Activated T-helper 1 cell treated with Interleukin-2 at 50 U/mL for 16 hours (primary cell): Measurements from ENCODE around the gene TBCB.
"Not testable (repeated sequence)": the region's sequence is repeated elsewhere in the genome, so short reads cannot be mapped to it uniquely, and the experiment has no call there.

Experiments
- DNase-seq: peaks from one replicate; pipeline ENCODE4 v3.0.0-alpha.2; 2020; ENCODE audit warnings: low read depth

TBCB gene

DNA sequence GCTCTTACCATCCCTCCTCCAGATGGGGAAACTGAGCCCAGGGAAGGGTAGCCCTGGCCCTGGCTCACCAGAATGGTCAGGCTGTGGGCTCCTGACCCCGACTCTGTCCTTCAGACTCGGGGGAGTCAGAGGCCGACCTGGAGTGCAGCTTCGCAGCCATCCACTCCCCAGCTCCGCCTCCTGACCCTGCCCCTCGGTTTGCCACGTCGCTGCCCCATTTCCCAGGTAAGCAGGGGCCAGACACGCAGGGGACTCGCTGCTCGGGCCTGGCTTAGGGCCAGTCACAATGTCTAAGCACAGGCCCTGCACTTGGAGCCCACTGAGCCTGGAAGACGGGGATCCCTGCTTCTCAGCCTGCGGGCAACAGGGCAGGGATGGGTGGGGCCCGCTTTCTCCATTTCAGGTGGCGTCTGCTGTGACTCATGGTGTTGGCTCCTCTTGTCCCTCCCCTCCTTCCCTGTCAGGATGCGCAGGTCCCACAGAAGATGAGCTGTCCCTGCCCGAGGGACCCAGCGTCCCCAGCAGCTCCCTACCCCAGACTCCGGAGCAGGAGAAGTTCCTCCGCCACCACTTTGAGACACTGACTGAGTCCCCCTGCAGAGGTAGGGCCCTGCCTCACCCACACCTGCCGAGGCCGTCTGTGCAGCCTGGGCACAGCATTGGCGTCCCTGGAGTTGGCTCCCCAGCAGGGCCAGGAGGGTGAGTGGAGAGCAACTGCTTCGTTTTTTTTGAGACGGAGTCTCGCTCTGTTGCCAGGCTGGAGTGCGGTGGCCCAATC lies 13.5 kb upstream of the TBCB start:
- no peak for DNase-seq

DNA sequence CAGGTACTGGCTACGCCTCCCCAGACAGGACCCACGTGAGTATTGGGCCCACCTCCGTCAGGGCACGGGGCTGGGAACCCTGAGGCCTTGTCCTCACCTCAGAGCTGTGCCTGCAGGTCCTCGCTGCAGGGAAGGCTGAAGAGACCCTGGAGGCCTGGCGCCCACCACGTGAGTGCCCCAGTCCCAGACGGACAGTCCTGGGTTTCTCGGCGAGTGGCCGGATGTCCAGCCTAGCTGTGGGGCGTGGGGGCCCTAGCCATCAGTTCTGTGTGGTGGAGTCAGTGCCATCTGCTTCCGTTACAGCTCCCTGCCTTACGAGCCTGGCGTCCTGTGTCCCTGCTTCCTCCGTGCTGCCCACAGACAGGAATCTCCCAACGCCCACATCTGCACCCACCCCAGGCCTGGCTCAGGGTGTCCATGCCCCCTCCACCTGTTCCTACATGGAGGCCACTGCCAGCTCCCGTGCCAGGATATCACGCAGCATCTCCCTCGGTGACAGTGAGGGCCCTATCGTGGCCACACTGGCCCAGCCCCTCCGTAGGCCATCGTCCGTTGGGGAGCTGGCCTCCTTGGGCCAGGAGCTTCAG lies 12.1 kb upstream of the TBCB start:
- DNase-seq: no peak

DNA sequence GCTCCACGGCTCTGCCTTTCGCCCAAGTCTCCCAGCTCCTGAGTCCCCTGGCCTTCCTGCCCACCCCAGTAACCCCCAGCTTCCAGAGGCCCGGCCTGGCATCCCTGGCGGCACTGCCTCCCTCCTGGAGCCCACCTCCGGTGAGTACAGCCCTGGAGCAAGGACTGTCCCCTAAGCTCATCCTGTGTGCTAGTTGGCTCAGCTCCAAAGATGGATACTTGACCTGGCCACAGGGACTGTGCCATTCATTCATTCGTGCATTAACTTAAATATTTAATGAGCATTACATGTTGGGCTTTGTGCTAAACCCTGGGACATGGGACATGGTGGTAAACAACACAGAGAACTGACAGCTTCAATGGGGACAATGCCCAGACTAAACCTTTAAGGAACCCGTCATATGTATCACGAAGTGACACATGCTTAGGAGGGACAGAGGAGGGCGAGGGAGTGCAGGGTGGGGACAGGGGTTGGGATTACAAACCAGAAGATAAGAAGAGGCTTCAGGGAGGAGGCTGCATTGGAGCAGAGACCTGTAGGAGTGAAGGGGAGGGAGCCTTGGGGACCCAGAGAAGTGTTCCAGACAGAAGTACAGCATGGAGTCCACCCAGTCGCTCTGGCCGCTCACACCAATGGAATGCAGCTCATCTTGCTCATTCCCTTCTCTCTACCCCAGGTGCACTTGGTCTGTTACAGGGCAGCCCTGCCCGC lies 11.3 kb upstream of the TBCB start:
- no peak for DNase-seq

DNA sequence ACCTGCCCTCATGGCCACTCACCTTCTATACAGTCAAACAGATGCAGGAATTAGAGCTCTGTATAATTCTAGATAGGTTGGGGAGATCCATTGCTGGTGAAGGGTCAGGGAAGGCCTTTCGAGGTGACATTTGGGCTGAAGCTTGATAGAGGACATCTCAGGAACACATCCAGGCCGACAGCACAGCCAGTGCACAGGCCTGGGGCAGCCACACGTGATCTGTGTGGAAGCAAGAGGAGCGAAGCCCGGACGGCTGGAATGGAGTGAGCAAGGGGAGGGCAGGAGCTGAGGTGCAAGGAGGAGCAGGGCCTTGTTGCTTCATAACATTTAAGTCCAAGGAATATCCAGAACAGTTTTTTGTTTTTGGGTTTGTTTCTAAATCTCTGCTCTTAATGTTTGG lies 8.8 kb upstream of the TBCB start:
- no peak for DNase-seq

DNA sequence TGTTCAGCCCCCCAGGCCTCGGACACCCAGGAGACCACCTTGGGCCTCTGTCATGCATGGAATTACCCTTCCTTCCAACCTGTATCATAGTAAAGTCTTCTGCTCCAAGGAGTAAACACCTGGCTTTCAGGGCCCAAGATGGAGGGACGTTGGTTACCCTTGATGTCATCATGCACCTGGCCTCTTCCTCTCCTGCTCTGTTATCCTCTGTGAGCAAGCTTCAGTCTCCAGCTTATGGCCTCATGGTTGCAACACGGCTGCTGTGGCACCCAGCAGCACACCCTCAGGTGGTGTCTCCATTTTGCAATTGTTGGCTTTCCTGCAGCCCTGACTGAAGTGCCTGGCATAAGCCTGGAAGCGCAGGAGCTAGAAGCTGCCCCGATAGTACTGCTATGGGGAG lies 8.3 kb upstream of the TBCB start:
- DNase-seq: no peak

DNA sequence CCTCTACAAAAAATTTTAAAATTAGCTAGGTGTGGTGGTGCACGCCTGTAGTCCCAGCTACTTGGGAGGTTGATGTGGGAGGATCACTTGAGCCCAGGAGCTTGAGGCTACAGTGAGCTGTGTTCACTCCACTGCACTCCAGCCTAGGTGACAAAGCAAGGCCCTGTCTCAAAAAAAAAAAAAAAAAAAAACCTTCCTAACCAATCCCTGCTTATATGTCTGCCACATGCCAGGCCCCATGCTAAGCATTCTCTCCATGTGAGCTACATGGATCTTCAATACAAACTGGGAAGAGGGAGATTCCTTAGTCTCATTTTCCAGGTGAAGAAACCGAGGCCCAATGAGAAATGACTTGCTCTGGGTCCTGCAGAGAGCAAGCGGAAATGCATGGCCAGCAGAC lies 6.6 kb upstream of the TBCB start:
- no peak for DNase-seq

DNA sequence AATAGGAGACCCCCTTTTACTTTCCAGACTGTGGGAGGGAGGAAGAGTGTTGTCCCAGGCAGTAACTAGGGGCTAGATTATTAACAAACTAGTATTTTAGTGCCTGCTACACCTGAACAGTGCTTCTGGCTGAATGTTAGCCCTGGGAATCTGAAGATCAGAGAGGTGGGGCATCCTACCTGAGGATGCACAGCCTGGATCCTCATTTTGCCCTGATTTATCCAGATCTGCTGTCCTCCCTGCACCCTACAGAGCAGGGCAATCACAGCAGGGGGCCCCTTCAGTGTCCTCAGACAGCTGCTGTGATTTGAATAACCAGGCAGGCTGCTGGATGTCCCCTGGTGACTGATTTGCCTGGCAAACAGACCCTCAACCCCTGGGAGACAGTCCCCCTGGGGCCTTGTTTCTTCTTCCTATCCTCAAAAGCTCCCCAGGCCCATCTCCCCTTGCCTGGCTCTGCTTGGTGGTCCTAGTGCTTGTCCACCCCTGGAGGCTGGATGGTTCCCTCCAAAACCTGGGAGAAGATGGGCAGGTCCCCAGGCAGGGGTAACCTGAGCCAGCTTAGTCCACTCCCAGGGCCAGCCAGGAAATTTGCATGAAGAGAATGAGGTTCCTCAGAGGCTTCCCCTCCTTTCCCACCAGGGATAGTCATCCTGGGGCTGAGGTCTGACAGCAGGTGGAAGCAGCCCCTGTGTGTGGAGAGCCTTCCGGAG lies 4.6 kb upstream of the TBCB start, which contains the start of gene OVOL3:
Gene OVOL3 (plus strand): TSS at position 657 of the 713 bp plus-strand sequence. CDS start 60 bp downstream, outside the sequence.
- no peak for DNase-seq

DNA sequence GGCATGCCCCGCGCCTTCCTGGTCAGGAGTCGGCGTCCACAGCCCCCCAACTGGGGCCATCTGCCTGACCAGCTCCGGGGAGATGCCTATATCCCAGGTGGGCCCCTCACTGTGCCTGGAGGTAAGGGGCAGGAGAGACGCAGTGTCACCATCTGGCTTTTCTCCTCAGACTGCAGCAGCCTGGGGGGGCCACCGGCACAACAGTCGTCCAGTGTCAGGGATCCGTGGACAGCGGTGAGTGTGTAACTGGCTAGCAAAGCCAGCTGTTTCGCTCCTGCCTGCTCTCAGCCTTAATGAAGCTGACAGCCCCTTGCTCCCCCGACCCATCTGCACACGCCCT lies 4.1 kb upstream of the TBCB start:
- no peak for DNase-seq

DNA sequence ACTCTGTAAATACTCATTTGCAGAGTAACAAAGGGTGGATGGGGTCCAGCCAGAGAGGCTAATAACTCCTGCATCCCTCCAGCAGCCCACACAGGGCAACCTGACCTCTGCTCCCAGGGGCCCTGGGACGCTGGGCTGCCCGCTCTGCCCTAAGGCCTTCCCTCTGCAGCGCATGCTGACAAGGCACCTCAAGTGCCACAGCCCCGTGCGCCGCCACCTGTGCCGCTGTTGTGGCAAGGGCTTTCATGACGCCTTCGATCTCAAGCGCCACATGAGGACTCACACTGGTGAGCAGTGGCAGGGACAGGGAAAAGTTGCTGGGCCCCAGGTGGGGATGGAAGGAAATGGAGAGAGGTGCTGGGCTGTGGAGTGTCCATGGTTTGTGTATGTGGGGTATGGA lies 2.6 kb upstream of the TBCB start:
- no peak for DNase-seq

DNA sequence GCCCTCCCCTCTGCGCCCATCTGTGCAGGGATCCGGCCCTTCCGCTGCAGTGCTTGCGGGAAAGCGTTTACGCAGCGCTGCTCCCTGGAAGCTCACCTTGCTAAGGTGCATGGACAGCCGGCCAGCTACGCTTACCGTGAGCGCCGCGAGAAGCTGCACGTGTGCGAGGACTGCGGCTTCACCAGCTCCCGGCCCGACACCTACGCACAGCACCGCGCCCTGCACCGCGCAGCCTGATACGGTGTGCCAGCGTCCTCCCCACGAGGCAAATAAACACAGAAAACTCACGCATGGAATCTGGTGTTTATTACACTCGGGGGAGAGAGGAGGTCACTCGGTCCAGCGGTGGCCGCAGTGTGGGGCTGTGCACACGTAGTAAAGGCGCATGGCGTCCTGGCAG lies 1.8 kb upstream of the TBCB start:
- DNase-seq: no peak

DNA sequence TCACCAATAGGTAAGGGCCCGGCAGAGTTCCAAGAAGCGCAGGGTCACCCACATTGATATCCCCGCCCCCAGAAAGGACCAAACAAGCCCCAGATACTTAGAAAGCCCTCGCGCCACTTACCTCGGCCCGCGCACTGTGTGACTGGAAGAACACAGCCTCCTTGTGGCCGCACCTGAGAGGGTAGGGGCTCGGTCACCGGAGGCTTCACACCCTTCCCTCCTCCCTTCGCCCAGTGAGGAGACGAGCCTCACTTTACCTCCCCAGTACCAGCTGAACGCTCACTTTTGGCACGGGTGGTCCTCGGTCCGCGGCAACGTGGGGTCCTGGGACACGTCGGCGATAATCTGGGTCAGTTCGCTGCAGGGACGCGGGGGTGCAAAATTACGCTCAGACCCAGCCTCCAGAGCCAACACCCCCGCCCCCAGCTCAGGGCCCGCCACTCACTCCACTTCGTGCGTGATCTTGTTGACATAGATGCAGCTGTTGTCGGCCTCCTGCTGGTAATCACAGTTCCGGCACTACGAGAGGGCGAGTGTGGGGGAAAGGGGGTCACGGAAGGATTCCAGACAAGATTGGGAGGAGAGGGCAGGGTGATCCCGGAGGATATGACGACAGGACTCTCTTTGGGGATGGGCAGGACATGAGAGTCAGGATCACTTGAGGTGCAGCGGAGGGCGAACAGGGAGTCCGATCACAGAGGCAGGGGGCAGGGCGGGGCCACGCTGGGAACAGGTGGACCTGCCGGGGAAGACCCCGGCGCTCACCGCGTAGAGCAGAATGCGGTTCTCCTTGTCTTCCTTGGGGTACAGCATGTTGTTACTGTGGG lies 1.2 kb upstream of the TBCB start:
- DNase-seq: no peak

DNA sequence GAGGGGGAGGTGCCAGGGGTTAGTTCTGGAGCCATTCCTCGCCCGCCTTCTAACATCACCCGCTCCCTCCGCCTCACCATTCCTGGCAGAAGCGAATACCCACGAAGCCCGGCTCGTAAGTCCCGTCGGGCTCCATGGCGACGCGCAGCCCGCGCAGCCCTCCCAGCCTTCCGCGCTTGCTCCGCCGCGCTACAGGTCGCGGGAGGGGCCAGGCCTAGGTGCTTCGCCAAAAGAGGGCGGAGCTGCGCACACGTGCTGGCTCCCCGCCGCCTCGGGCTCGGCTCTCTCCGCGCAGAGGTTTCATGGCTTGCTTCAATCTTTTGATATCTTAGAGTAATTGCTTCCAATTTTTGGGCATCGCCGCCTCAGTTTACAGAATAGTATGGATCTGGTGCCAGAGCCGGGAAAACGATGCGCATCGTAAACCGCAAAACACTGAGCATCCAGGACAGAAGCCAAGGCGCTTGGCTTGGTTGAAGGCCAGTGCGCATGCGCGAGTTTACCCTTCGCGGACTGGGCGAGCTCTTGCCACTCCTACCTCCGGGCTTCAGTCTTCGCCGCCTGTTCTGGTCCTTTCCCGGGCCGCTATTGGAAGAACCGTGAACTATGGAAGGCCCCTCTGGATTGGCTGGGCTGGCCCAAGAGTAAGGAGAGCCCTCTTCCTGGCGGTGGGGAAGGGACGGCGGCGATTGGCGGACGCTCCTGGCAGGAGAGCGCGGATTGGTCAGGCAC lies 381 bp upstream of the TBCB start, which contains the start of gene POLR2I:
Gene POLR2I (minus strand): TSS at position 155 of the 732 bp plus-strand sequence. CDS start 19 bp downstream, at position 136.
- peak; percentile 97 for DNase-seq

DNA sequence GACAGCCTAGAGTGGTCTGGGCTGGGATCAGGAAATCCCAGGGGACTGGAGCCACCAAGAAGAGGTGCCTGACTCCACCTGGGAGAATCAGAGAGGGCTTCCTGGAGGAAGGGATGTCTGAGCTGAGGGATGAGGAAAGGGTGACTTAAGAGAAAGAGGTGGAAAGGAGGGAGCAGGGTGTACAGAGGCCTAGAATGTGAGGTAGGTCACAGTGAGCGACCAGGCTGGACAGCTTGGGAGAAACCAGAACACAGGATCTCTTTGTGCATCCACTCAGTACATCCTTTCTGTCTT lies 1.0 kb downstream of the TBCB start:
- DNase-seq: no peak

DNA sequence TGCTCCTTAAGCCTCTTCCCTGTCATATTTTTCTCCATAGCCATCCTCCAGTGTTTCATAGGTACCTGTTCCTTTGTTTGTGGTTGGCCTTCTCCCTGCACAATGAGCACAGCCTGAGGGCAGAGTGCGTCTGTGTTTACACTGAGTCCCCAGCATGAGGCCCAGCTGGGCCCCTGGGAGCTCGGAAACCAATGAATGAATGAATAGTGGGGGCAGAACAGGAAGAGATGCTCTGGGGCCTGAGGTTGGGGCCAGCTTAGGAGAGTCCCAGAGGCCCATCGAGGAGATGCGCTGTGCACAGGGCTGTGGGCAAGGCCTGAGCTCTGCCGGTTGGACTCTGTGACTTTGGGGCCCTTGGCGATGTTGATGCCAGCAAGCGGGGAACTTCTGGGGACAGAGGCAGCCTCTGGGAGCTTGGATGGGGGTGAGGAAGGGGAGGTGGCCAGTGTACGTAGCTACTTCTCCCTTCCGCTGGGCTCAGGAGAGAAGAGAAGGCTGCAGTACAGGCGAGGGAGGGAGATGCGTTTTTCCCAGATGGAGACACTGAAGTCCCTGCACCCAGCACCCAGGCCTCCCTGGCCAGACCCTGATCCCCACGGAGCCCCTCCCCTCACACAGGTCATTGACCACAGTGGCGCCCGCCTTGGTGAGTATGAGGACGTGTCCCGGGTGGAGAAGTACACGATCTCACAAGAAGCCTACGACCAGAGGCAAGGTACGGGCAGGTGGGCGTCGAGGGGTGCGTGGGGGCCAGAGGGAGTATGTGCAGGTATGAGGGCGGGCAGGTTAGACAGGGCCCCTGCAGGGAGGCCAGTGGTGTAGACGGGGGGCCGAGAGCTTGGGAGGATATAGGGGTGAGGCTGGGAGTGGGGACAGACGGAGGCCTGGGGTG lies 5.1 kb downstream of the TBCB start:
- no peak for DNase-seq

DNA sequence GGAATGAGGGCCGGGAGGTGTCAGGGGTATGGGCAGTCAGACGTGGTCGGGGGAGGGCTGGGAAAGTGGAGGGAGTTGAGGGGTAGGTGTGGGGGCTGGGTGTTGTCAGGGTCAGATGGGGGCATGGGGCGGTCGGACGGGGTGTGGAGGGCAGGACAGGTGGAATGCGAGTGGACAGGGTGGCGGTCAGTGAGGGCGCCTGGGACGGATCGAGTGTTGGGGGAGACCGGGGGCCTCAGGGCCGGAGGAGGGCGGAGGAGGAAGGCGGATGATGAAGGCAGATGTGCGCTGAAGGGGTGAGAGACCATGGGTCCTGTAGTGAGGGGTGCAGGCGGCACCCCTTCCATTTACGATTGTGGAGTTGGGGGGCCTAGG lies 5.7 kb downstream of the TBCB start:
- DNase-seq: no peak

DNA sequence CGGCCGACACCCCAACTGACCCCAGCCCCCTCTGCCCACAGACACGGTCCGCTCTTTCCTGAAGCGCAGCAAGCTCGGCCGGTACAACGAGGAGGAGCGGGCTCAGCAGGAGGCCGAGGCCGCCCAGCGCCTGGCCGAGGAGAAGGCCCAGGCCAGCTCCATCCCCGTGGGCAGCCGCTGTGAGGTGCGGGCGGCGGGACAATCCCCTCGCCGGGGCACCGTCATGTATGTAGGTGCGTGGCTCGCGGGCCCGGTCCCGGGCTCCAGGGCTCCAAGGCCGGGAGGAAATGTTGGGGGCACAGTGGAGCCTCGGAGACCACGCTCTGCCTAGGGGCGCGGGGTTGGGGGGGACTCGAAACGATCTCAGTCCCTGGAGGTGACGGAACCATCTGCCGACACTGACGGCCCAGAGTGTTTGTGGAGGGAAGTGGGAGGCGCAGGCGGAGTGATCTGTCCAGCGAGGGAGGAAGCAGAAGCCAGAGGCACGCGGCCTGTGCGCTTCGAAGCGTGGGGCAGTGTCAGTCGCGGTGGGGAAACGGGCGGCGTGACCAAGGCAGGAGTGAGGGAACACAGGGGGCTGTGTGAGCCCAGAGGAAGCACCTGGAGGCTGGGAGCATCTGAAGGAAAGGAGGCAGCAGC lies 6.3 kb downstream of the TBCB start:
- DNase-seq: no peak

DNA sequence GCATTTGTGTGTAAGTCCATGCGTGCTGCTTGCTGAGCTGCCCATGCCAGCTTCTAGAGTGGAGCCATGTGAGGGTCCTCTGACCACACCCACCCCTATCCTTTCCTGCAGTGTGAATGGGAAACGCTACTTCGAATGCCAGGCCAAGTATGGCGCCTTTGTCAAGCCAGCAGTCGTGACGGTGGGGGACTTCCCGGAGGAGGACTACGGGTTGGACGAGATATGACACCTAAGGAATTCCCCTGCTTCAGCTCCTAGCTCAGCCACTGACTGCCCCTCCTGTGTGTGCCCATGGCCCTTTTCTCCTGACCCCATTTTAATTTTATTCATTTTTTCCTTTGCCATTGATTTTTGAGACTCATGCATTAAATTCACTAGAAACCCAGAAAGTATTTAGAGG lies 10.3 kb downstream of the TBCB start:
- no peak for DNase-seq

DNA sequence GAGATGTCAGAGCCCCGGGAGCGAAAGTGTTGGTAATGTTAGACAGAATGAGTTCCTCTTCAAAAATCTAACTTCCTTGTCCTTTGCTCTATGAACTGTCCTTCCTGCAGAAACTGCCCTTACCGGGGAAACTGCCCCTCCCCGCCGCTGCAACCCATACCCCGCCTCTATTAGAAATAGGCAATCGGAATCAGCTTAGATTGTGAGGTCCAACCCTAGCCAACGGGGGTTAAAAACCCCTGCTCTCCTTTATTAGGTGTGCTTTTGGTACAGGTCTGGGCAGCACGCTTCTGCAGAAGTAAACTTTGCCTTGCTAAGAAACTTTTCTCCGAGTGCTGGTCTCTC lies 13.1 kb downstream of the TBCB start:
- no peak for DNase-seq

DNA sequence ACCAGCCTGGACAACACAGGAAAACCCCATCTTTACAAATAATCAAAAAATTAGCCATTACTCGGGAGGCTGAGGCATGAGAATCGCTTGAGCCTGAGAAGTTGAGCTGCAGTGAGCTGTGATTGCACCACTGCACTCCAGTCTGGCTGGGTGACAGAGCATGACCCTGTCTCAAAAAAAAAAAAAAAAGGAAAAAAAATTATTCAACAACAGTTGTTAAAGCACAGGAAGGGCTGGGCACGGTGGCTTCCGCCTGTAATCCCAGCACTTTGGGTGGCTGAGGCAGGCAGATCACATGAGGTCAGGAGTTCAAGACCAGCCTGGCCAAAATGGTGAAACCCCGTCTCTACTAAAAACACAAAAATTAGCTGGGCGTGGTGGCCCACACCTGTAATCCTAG lies 16.0 kb downstream of the TBCB start:
- not testable (repeated sequence) for DNase-seq

DNA sequence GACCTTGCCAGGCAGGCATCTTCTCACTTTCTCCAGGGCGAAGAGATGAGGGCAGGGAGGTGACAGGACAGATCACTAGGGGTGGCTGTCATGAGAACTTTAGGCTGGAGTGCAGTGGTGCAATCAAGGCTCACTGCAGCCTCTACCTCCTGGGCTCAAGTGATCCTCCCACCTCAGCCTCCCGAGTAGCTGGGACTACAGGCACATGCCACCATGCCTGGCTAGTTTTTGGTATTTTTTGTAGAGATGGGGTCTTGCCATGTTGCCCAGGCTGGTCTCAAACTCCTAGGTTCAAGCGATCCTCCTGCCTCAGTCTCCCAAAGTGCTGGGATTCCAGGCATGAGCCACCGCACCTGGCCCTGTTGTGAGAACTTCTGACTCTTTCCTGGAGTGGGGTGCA lies 19.6 kb downstream of the TBCB start:
- not testable (repeated sequence) for DNase-seq
